Measurements from ENCODE around the gene TTLL11.

DNA sequence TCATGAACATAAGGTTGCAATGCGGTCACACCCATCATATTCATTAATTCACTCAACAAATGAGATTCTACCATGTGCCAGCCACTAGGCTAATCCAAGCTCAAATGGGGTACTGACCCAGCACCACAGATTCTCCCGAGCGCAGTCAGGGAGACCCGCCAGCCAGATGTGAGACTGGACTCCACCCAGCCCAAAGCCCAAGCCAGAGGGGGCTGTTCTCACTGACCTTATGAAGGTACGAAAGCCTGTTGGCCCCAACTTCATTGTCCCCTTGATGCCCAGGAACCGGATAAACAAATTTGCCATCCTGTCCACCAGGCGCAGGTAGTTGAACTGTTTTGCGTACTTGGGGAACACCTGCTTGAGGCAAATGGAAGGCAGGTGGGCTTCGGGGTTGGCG lies 222.8 kb downstream of the TTLL11 start:
- TF ChIP-seq, protein P1, sequence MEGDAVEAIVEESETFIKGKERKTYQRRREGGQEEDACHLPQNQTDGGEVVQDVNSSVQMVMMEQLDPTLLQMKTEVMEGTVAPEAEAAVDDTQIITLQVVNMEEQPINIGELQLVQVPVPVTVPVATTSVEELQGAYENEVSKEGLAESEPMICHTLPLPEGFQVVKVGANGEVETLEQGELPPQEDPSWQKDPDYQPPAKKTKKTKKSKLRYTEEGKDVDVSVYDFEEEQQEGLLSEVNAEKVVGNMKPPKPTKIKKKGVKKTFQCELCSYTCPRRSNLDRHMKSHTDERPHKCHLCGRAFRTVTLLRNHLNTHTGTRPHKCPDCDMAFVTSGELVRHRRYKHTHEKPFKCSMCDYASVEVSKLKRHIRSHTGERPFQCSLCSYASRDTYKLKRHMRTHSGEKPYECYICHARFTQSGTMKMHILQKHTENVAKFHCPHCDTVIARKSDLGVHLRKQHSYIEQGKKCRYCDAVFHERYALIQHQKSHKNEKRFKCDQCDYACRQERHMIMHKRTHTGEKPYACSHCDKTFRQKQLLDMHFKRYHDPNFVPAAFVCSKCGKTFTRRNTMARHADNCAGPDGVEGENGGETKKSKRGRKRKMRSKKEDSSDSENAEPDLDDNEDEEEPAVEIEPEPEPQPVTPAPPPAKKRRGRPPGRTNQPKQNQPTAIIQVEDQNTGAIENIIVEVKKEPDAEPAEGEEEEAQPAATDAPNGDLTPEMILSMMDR (IDR thresholded peaks at IDR 0.05): no peak
- no peak for TF ChIP-seq POLR2A (IDR thresholded peaks at IDR 0.05)
